ENCODE results near the gene WDR93.

- no peak for TF ChIP-seq POLR2A (IDR thresholded peaks at IDR 0.05; ENCODE audit: low read depth, low read length)
- TF ChIP-seq TAF1 (IDR thresholded peaks at IDR 0.05; ENCODE audit: borderline replicate concordance, low read depth, low read length) = no peak
Measured at GRCh38 chr15:89787944-89788343, 97.3 kb downstream of the WDR93 start.
